GM12878 (cell line): ENCODE results near the gene RBMXL2. TPM values are rescaled to one million over a fixed set of nuclear protein-coding genes. Genes with fewer than 3 reads are reported as not detected.
A peak's percentile ranks its signal among the peaks of the same experiment; 100 is the strongest.

Experiments
- ATAC-seq: fragments of 200-7000 bp; cut with Tn5 transposase; 3 replicates; pipeline ENCODE4 v1.9.1; 2020; ENCODE audit warnings: mild to moderate bottlenecking, moderate library complexity
- BruUV-seq: library from RNA; stranded (reverse); fragments of 400-500 nt; replicated peaks from 2 replicates; lab custom pipeline; 2021; lab: Mats Ljungman, UMichigan
- CTCF ChIA-PET: fragments of 300-600 bp; sonication (Branson Sonifier 250); formaldehyde crosslinking; extraction: SDS; loops from one replicate; lab custom pipeline; 2021; ENCODE audit warnings: inconsistent platforms; lab: Yijun Ruan, JAX
- POLR2A ChIA-PET: fragments of 350-600 bp; formaldehyde crosslinking; extraction: SDS; loops from one replicate; lab custom pipeline; 2021; ENCODE audit warnings: inconsistent platforms; lab: Charles Lee
- RAD21 ChIA-PET: fragments of 300-600 bp; sonication (Branson Sonifier 250); formaldehyde crosslinking; loops from one replicate; lab custom pipeline; 2023; ENCODE audit warnings: antibody characterized with exemption; ENCODE audit not compliant: unreplicated experiment; lab: Charles Lee
- SMC1A ChIA-PET: fragments of 300-600 bp; sonication (Branson Sonifier 250); formaldehyde crosslinking; loops from one replicate; lab custom pipeline; 2023; ENCODE audit not compliant: unreplicated experiment, uncharacterized antibody; lab: Charles Lee
- DNase-seq: peaks from one replicate; pipeline ENCODE4 v3.0.0-alpha.2; 2011; ENCODE audit warnings: low read depth, low spot score
- FAIRE-seq: peaks from 3 replicates; lab custom pipeline; 2011; peaks lifted over from hg19 to GRCh38; lab: Jason Lieb, UNC
- H2AFZ ChIP-seq: 2 replicates; pipeline ENCODE4 v1.6.0; 2011; ENCODE audit warnings: low read depth, low read length, control low read depth; ENCODE audit not compliant: control insufficient read depth
- H3K27ac ChIP-seq: 2 replicates; pipeline ENCODE4 v1.5.1; 2011; ENCODE audit warnings: control low read depth; ENCODE audit not compliant: control insufficient read depth, insufficient read depth
- H3K27me3 ChIP-seq, 2 experiments: replicated peaks in 1 of 2; 2 replicates each; pipeline versions ENCODE4 v1.6.0 to v1.6.1; 2011; ENCODE audit warnings: low read length in 1 of 2; ENCODE audit not compliant: control insufficient read depth in 2 of 2, insufficient read depth in 2 of 2
- H3K36me3 ChIP-seq, 2 experiments: 2 replicates each; pipeline ENCODE4 v1.5.1; 2011; ENCODE audit warnings: low read length in 1 of 2; ENCODE audit not compliant: control insufficient read depth in 2 of 2, insufficient read depth in 2 of 2
- H3K4me1 ChIP-seq: 2 replicates; pipeline ENCODE4 v1.6.1; 2011; ENCODE audit warnings: mild to moderate bottlenecking, low read length, moderate library complexity, mixed read lengths; ENCODE audit not compliant: control insufficient read depth, insufficient read depth
- H3K4me2 ChIP-seq: 2 replicates; pipeline ENCODE4 v1.6.0; 2011; ENCODE audit warnings: control low read depth; ENCODE audit not compliant: control insufficient read depth, insufficient read depth
- H3K4me3 ChIP-seq: fragments of 200-600 bp; sonication (generic); 2 replicates; pipeline ENCODE4 v1.5.1; 2016
- H3K79me2 ChIP-seq: 2 replicates; pipeline ENCODE4 v1.6.0; 2011; ENCODE audit warnings: low read length; ENCODE audit not compliant: control insufficient read depth, insufficient read depth
- H3K9ac ChIP-seq: 2 replicates; pipeline ENCODE4 v1.8.0; 2011; ENCODE audit warnings: low read length, control low read depth, mixed read lengths; ENCODE audit not compliant: control insufficient read depth, insufficient read depth
- H3K9me3 ChIP-seq: replicated peaks from 3 replicates; pipeline ENCODE4 v1.5.1; 2011; ENCODE audit warnings: mild to moderate bottlenecking, low read length; ENCODE audit not compliant: control insufficient read depth, insufficient read depth
- H4K20me1 ChIP-seq: 2 replicates; pipeline ENCODE4 v1.6.0; 2011; ENCODE audit not compliant: control insufficient read depth, insufficient read depth
- SKIL ChIP-seq: fragments of 450-650 bp; IDR thresholded peaks from 2 replicates; pipeline ENCODE4 v1.6.1; 2017; ENCODE audit warnings: mild to moderate bottlenecking, low read depth, inconsistent platforms; ENCODE audit not compliant: poor library complexity, severe bottlenecking
- WGBS: methylation state at CpG from one replicate; pipeline ENCODE4 v1.1.6; 2016; ENCODE audit warnings: low lambda C conversion rate; ENCODE audit not compliant: insufficient replicate concordance, insufficient coverage; ENCODE audit errors: missing lambda C conversion rate; 5-methylcytosine and 5-hydroxymethylcytosine counted together
- in situ Hi-C: fragments of 300-500 bp; cut with MboI; formaldehyde crosslinking; loops from 9 replicates; pipeline ENCODE4 v1.14.3; 2018; ENCODE audit warnings: mixed read lengths
- intact Hi-C: fragments of 100-400 bp; cut with micrococcal nuclease; formaldehyde crosslinking; loops from one replicate; pipeline ENCODE4 v1.14.2; 2022; ENCODE audit not compliant: unreplicated experiment
- polyA plus RNA-seq, 11 experiments: library from polyadenylated mRNA; depleted of rRNA in 4 of 11; unstranded in 6 of 11; stranded (reverse) in 5 of 11; fragments of >200 nt; fragmentation: Nextera tagmentation in 4 of 11; fragmentation: Illumina TruSeq in 1 of 11; extraction: Ambion mirVana in 4 of 11; extraction: Trizol in 1 of 11; gene quantifications; 1 replicate in 1 of 11; 2 replicates in 10 of 11; pipeline versions ENCODE4 v1.2.1 to v1.2.3, GENCODE V29; 2011 to 2016; ENCODE audit warnings: inconsistent platforms in 2 of 11, missing spikeins in 2 of 11, low read depth in 1 of 11
- total RNA-seq, 4 experiments: library from RNA; depleted of rRNA in 3 of 4; stranded (reverse); fragments of >200 nt in 3 of 4; fragmentation: Illumina TruSeq in 1 of 4; extraction: Trizol in 1 of 4; gene quantifications; 2 replicates each; pipeline versions ENCODE4 v1.2.1 to v1.2.3, GENCODE V29; 2013 to 2021
- TF ChIP-seq, protein P1 (sequence below): IDR thresholded peaks from 2 replicates; pipeline ENCODE4 v1.6.1; 2012; ENCODE audit warnings: mild to moderate bottlenecking, low read depth, low read length

The RBMXL2 gene
- total and polyA plus RNA-seq, 10 of the 15 experiments (the other 5 are each of a cell fraction or from before 2014, with no cell fraction given): not detected

- Histone ChIP-seq H2AFZ (no peak overlapping the region), H3K27ac (no peak overlapping the region), H3K79me2 (no peaks in the 10 kb centered on the region), H3K4me2 (no peak overlapping the region), H3K4me3 (no peak overlapping the region), H3K27me3 (no peaks in the 10 kb centered on the region), H3K9ac (no peak overlapping the region), H4K20me1 (no peaks in the 10 kb centered on the region), H3K9me3 (no peaks in the 10 kb centered on the region), H3K36me3 (no peaks in the 10 kb centered on the region), H3K4me1 (no peaks in the 10 kb centered on the region)
- SMC1A ChIA-PET: no interaction called here
- in situ Hi-C loops (no loop called here), intact Hi-C loops (no loop called here)
- RAD21 ChIA-PET: no interaction called here
- CTCF ChIA-PET: no interaction called here
- DNase-seq (no peak), FAIRE-seq (no peak), ATAC-seq (no peak)
- 37% methylated on average over 16 of the region's 16 CpGs for WGBS
- POLR2A ChIA-PET: no interaction called here
- no TSS peak for BruUV-seq
- no peak for TF ChIP-seq SKIL
- TF ChIP-seq, protein P1, sequence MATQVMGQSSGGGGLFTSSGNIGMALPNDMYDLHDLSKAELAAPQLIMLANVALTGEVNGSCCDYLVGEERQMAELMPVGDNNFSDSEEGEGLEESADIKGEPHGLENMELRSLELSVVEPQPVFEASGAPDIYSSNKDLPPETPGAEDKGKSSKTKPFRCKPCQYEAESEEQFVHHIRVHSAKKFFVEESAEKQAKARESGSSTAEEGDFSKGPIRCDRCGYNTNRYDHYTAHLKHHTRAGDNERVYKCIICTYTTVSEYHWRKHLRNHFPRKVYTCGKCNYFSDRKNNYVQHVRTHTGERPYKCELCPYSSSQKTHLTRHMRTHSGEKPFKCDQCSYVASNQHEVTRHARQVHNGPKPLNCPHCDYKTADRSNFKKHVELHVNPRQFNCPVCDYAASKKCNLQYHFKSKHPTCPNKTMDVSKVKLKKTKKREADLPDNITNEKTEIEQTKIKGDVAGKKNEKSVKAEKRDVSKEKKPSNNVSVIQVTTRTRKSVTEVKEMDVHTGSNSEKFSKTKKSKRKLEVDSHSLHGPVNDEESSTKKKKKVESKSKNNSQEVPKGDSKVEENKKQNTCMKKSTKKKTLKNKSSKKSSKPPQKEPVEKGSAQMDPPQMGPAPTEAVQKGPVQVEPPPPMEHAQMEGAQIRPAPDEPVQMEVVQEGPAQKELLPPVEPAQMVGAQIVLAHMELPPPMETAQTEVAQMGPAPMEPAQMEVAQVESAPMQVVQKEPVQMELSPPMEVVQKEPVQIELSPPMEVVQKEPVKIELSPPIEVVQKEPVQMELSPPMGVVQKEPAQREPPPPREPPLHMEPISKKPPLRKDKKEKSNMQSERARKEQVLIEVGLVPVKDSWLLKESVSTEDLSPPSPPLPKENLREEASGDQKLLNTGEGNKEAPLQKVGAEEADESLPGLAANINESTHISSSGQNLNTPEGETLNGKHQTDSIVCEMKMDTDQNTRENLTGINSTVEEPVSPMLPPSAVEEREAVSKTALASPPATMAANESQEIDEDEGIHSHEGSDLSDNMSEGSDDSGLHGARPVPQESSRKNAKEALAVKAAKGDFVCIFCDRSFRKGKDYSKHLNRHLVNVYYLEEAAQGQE: peak; percentile 81
Measured at GRCh38 chr11:7077101-7077500, 11.7 kb upstream of the RBMXL2 start.
